ENCODE data around the gene NHSL1.

The NHSL1 gene, protein sequence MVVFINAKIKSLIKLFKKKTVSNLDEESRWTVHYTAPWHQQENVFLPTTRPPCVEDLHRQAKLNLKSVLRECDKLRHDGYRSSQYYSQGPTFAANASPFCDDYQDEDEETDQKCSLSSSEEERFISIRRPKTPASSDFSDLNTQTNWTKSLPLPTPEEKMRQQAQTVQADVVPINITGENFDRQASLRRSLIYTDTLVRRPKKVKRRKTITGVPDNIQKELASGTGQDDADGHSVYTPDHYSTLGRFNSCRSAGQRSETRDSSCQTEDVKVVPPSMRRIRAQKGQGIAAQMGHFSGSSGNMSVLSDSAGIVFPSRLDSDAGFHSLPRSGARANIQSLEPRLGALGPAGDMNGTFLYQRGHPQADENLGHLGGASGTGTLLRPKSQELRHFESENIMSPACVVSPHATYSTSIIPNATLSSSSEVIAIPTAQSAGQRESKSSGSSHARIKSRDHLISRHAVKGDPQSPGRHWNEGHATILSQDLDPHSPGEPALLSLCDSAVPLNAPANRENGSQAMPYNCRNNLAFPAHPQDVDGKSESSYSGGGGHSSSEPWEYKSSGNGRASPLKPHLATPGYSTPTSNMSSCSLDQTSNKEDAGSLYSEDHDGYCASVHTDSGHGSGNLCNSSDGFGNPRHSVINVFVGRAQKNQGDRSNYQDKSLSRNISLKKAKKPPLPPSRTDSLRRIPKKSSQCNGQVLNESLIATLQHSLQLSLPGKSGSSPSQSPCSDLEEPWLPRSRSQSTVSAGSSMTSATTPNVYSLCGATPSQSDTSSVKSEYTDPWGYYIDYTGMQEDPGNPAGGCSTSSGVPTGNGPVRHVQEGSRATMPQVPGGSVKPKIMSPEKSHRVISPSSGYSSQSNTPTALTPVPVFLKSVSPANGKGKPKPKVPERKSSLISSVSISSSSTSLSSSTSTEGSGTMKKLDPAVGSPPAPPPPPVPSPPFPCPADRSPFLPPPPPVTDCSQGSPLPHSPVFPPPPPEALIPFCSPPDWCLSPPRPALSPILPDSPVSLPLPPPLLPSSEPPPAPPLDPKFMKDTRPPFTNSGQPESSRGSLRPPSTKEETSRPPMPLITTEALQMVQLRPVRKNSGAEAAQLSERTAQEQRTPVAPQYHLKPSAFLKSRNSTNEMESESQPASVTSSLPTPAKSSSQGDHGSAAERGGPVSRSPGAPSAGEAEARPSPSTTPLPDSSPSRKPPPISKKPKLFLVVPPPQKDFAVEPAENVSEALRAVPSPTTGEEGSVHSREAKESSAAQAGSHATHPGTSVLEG (N-terminal part only)

DNA sequence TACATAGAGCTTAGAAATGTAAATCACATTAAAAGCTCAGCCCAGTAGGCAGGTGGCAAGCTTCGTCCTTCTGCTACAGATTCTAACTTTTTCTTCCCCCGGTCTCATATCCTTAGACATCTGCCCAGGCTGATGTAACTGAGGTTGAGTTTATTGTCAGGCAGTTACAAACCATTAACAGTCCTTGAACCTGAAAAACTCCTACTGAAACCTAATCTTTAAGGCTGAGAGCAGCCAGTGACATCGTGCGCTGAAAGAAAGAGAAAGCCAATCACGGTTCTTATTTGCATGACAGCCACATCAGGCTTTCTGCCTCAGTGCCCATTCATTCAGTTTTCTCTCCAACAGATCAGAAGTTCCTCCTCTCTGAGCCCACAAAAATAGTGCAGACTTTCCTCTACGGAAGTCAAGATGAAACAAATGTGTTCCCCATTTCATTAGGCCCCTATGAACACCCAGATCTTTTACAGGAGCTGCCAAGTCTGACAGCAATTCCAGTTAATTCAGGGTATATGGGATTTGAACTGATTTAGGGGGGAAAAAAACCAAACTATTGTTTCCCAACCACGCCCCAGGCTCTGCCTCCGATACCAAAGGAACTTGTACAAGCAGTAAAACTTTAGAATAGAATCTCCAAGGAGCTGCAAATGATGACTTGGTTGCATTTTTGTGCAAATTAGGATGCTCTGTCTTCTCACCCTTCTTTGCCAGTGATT lies at the start of gene NHSL1:
Gene NHSL1, minus strand, starts transcription at position 192 of the 716 bp plus-strand sequence. CDS start 204 bp downstream, outside the sequence.
- no peak for DNase-seq (ENCODE audit: low read depth in 2 of 3, low spot score in 1 of 3)

DNA sequence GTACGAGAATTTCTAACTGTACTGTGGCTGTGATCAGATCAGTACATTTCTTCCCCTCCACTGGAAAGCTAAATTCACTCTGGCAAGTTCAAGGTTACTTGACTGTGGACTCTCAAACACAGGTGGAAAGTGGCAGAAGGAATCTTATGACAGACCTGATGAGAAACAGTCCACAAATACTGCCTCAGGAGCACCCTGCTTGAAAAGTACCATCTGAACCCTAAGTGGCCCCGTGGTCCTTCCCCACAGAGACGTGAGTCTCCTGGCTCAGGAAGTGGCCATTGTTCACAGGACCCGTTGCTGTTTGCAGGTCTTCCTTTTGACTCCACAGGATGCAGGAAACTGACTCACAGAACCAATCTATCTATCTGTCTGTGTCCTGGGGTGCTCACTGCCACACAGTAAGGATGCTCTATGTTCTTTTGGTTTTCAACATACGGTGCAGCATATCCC lies 47.5 kb upstream of the NHSL1 start:
- no peak for DNase-seq (ENCODE audit: low read depth in 2 of 3, low spot score in 1 of 3)

DNA sequence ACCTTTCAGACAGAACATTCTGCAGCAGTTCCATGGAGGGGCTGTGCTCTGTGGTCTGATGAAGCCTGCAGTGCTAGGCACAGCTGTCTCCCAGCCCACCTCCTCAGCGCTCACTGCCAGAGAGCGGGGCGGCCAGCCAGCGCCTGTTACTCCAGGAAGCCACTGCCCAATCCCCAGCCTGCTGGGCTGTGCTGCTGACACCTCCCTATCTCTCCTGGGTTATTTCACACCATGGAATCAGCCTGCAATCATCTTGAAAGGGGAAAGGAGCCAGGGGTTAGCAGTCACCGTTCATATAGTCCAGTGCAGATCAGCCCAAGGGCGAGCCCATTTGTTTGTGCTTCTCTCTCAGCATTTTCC lies 46.3 kb upstream of the NHSL1 start:
- DNase-seq (ENCODE audit: low read depth in 2 of 3, low spot score in 1 of 3), result no peak

GRCh38 chr6:138544501-138544900 lies 45.2 kb upstream of the NHSL1 start:
- DNase-seq (ENCODE audit: low read depth in 2 of 3, low spot score in 1 of 3), result no peak

DNA sequence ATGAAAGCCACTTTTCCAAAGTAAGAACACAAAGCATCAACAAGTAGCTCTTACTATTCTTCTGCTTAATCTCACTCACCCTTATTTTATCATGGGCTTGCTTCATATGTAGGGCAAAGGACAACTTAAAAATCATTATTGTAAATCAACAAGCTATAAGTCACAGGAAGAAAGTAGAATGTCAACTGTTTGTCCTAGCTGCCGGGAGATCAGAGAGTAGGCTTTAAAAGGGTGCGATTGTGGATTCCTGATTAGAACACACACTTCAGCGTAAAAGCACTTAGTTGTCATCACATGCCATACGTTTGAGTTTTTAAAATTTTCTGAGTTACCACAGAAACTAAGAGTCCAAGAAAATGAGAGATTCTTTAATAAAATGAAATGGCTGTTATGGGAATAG lies 44.4 kb upstream of the NHSL1 start:
- DNase-seq (ENCODE audit: low read depth in 2 of 3, low spot score in 1 of 3), result no peak

- no peak for DNase-seq (ENCODE audit: low read depth in 2 of 3, low spot score in 1 of 3)
Measured at GRCh38 chr6:138541823-138542481, 42.7 kb upstream of the NHSL1 start.

DNA sequence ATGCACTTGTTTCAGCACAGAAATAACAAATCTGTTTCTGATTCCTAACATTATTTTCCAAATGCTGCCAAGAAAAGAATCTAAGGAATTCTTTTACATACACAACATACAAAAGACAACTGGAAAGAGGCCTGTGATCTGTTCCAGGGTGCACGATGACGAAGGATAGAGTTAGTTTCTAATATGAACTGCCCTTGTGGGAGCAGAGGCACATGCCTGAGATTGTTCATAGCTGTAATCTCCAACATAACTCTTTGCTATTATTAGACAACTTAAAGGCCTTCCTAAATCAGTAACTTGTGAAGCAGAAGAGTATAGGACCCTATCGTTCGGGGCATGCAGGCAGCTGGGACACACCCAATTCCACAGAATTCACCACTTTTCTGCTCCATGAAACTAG lies 41.2 kb upstream of the NHSL1 start:
- no peak for DNase-seq (ENCODE audit: low read depth in 2 of 3, low spot score in 1 of 3)

- DNase-seq (ENCODE audit: low read depth in 2 of 3, low spot score in 1 of 3), result no peak
Measured at GRCh38 chr6:138539876-138540275, 40.6 kb upstream of the NHSL1 start.

- no peak for DNase-seq (ENCODE audit: low read depth in 2 of 3, low spot score in 1 of 3)
Measured at GRCh38 chr6:138538390-138539031, 39.2 kb upstream of the NHSL1 start.

DNA sequence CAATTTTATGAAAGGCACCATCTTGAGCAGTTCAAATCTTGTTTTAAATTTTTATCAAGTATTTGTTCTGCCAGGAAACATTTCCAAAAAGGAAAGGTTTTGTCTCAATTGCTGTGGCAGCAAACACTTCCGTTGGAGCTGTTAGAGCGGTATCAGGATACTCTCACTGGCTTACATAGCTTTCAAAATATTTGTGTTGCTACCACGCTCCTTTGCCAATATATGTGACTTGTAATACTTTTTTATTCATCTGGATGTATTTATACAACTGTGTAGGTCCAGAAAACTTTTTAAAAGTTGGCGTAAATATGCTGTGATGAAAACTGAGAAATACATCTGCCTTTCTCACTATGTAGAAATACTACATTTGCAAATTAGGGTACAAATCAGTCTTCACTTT lies 37.8 kb upstream of the NHSL1 start:
- DNase-seq (ENCODE audit: low read depth in 2 of 3, low spot score in 1 of 3), result no peak

- DNase-seq (ENCODE audit: low read depth in 2 of 3, low spot score in 1 of 3), result no peak
Measured at GRCh38 chr6:138535728-138536455, 36.6 kb upstream of the NHSL1 start.

GRCh38 chr6:138533667-138534066 lies 34.4 kb upstream of the NHSL1 start:
- no peak for DNase-seq (ENCODE audit: low read depth in 2 of 3, low spot score in 1 of 3)

GRCh38 chr6:138531387-138531786 lies 32.1 kb upstream of the NHSL1 start:
- no peak for DNase-seq (ENCODE audit: low read depth in 2 of 3, low spot score in 1 of 3)

- DNase-seq (ENCODE audit: low read depth in 2 of 3, low spot score in 1 of 3), result no peak
Measured at GRCh38 chr6:138529478-138529877, 30.2 kb upstream of the NHSL1 start.

GRCh38 chr6:138528956-138529355 lies 29.7 kb upstream of the NHSL1 start:
- DNase-seq (ENCODE audit: low read depth in 2 of 3, low spot score in 1 of 3), result no peak

DNA sequence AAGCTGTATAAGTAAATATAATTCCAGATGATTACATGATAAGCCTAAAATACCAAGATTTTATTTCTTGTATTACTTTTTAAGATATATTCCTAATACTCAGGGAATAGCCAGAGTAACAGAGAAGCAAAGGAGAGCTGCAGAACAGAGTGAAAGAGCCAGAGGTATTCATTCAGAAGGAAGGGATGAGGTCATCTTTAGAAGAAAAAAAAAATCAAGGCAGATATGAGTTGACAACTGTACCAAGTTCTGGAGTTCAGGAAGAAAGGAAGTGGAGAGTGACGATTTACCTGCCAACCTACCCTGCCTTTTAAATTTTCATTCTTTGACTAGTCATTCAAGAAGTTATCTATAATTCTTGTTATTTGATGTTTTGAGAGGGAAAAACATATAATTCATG lies 28.8 kb upstream of the NHSL1 start:
- DNase-seq (ENCODE audit: low read depth in 2 of 3, low spot score in 1 of 3), result no peak

DNA sequence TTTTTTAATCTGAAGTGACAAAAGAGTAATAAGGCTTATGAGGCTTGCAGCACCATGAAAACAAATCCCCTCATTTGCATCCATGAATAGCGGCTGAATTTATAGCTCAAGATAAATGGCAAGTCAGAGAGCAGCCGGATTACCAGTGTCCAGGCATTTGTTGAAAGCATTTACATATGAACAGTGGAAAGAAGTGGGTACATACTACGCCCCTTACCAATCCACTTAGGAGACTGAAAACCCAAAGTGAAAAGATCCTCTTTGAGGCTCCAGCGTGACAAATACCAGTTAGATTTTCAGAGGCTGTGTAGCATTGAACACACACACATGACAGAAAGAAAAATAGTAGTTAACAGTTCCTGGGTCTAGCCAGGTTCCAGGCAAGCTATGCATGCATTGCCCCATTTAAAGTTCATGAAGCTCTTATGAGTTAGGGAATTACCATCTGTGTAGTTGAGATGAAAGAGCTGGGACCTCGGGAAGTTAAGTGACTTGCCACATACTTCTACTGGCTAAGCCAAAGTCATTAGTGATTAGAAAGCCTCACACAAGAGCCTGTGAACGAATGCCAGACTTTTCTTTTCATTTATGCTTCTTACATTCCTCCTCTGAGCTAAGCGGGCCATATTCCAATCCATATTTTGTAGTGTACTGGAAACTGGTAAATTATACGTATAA lies 28.3 kb upstream of the NHSL1 start:
- DNase-seq (ENCODE audit: low read depth in 2 of 3, low spot score in 1 of 3), result no peak

- no peak for DNase-seq (ENCODE audit: low read depth in 2 of 3, low spot score in 1 of 3)
Measured at GRCh38 chr6:138526822-138527235, 27.5 kb upstream of the NHSL1 start.
